PC-9 (cell line): ENCODE results near the gene MTCL1.

Experiments
- CTCF ChIP-seq: fragments of 200-600 bp; sonication (generic); conservative IDR thresholded peaks from 2 replicates; pipeline ENCODE4 v1.6.1; 2017; ENCODE audit warnings: mixed run types, antibody characterized with exemption, mild to moderate bottlenecking, moderate library complexity
- EZH2 ChIP-seq: fragments of 200-600 bp; sonication (generic); IDR thresholded peaks from 2 replicates; pipeline ENCODE4 v1.8.0; 2017; ENCODE audit warnings: antibody characterized with exemption, low read depth

- TF ChIP-seq CTCF: no peak
- no peak for TF ChIP-seq EZH2
Measured at GRCh38 chr18:8751692-8752091, 46.3 kb downstream of the MTCL1 start.
